ENCODE results near the gene SRGAP1.

Gene SRGAP1

GRCh38 chr12:63944034-63944579 is 99.6 kb downstream of the SRGAP1 start:
- no peaks in the 10 kb centered on the region; the same call in 1 of the 2 replicates for H3K9me3 ChIP-seq (ENCODE audit: control insufficient read depth, insufficient read depth, low read length)
- H3K27me3 ChIP-seq (ENCODE audit: control insufficient read depth, insufficient read depth, low read length): no peaks in the 10 kb centered on the region
- no peak overlapping the region for H3K27ac ChIP-seq (ENCODE audit: low read length)
- peaks cover 2% of the 10 kb centered on the region; the same call in 1 of the 2 replicates for H3K4me1 ChIP-seq (ENCODE audit: control insufficient read depth, insufficient read depth, low read length)
- WGBS (ENCODE audit: insufficient coverage, insufficient read length): no CpG with 5 or more reads among the region's 2 CpGs
- no peak overlapping the region for H3K4me3 ChIP-seq (ENCODE audit: low read length)
- no peak for DNase-seq (ENCODE audit: low read depth, low spot score)
- H3K36me3 ChIP-seq (ENCODE audit: control insufficient read depth, insufficient read depth, low read length): no peaks in the 10 kb centered on the region

- Histone ChIP-seq H3K9me3 (ENCODE audit: control insufficient read depth, insufficient read depth, low read length) (no peaks in the 10 kb centered on the region; the same call in 1 of the 2 replicates), H3K27me3 (ENCODE audit: control insufficient read depth, insufficient read depth, low read length) (no peaks in the 10 kb centered on the region), H3K27ac (ENCODE audit: low read length) (no peak overlapping the region), H3K4me1 (ENCODE audit: control insufficient read depth, insufficient read depth, low read length) (peaks cover 2% of the 10 kb centered on the region; the same call in 1 of the 2 replicates), H3K36me3 (ENCODE audit: control insufficient read depth, insufficient read depth, low read length) (no peaks in the 10 kb centered on the region), H3K4me3 (ENCODE audit: low read length) (no peak overlapping the region)
- no CpG with 5 or more reads among the region's 5 CpGs for WGBS (ENCODE audit: insufficient coverage, insufficient read length)
- DNase-seq (ENCODE audit: low read depth, low spot score): no peak
These were observed 100.2 kb downstream of the SRGAP1 start for GRCh38 chr12:63944586-63945228.

GRCh38 chr12:63945777-63946176 is 101.3 kb downstream of the SRGAP1 start:
- Histone ChIP-seq H3K9me3 (ENCODE audit: control insufficient read depth, insufficient read depth, low read length) (no peaks in the 10 kb centered on the region; the same call in 1 of the 2 replicates), H3K27ac (ENCODE audit: low read length) (no peak overlapping the region), H3K4me1 (ENCODE audit: control insufficient read depth, insufficient read depth, low read length) (no peaks in the 10 kb centered on the region), H3K27me3 (ENCODE audit: control insufficient read depth, insufficient read depth, low read length) (no peaks in the 10 kb centered on the region), H3K4me3 (ENCODE audit: low read length) (no peak overlapping the region), H3K36me3 (ENCODE audit: control insufficient read depth, insufficient read depth, low read length) (no peaks in the 10 kb centered on the region)
- no peak for DNase-seq (ENCODE audit: low read depth, low spot score)

GRCh38 chr12:63948211-63948610 is 103.7 kb downstream of the SRGAP1 start:
- Histone ChIP-seq H3K9me3 (ENCODE audit: control insufficient read depth, insufficient read depth, low read length) (no peaks in the 10 kb centered on the region; the same call in 1 of the 2 replicates), H3K27ac (ENCODE audit: low read length) (no peak overlapping the region), H3K4me3 (ENCODE audit: low read length) (no peak overlapping the region), H3K4me1 (ENCODE audit: control insufficient read depth, insufficient read depth, low read length) (no peaks in the 10 kb centered on the region), H3K36me3 (ENCODE audit: control insufficient read depth, insufficient read depth, low read length) (no peaks in the 10 kb centered on the region), H3K27me3 (ENCODE audit: control insufficient read depth, insufficient read depth, low read length) (no peaks in the 10 kb centered on the region)
- no peak for DNase-seq (ENCODE audit: low read depth, low spot score)

- WGBS (ENCODE audit: insufficient coverage, insufficient read length): no CpG with 5 or more reads among the region's 2 CpGs
- DNase-seq (ENCODE audit: low read depth, low spot score): no peak
- no peak overlapping the region for H3K4me3 ChIP-seq (ENCODE audit: low read length)
- no peaks in the 10 kb centered on the region for H3K4me1 ChIP-seq (ENCODE audit: control insufficient read depth, insufficient read depth, low read length)
- no peaks in the 10 kb centered on the region for H3K36me3 ChIP-seq (ENCODE audit: control insufficient read depth, insufficient read depth, low read length)
- H3K27ac ChIP-seq (ENCODE audit: low read length): no peak overlapping the region
- H3K9me3 ChIP-seq (ENCODE audit: control insufficient read depth, insufficient read depth, low read length): no peaks in the 10 kb centered on the region
- H3K27me3 ChIP-seq (ENCODE audit: control insufficient read depth, insufficient read depth, low read length): no peaks in the 10 kb centered on the region
These were observed 105.4 kb downstream of the SRGAP1 start for GRCh38 chr12:63949902-63950301.

- H3K4me3 ChIP-seq (ENCODE audit: low read length): no peak overlapping the region
- H3K27ac ChIP-seq (ENCODE audit: low read length): no peak overlapping the region
- H3K4me1 ChIP-seq (ENCODE audit: control insufficient read depth, insufficient read depth, low read length): no peaks in the 10 kb centered on the region
- no peak for DNase-seq (ENCODE audit: low read depth, low spot score)
- no peaks in the 10 kb centered on the region for H3K27me3 ChIP-seq (ENCODE audit: control insufficient read depth, insufficient read depth, low read length)
- no peaks in the 10 kb centered on the region for H3K36me3 ChIP-seq (ENCODE audit: control insufficient read depth, insufficient read depth, low read length)
- no peaks in the 10 kb centered on the region for H3K9me3 ChIP-seq (ENCODE audit: control insufficient read depth, insufficient read depth, low read length)
- no CpG with 5 or more reads among the region's 1 CpG for WGBS (ENCODE audit: insufficient coverage, insufficient read length)
These were observed 108.5 kb downstream of the SRGAP1 start for GRCh38 chr12:63952995-63953394.

GRCh38 chr12:63955831-63956666 is 111.5 kb downstream of the SRGAP1 start:
- no peak overlapping the region for H3K27ac ChIP-seq (ENCODE audit: low read length)
- no CpG with 5 or more reads among the region's 9 CpGs for WGBS (ENCODE audit: insufficient coverage, insufficient read length)
- no peak for DNase-seq (ENCODE audit: low read depth, low spot score)

GRCh38 chr12:63957496-63957895 is 113.0 kb downstream of the SRGAP1 start:
- Histone ChIP-seq H3K27ac (ENCODE audit: low read length) (no peak overlapping the region), H3K4me1 (ENCODE audit: control insufficient read depth, insufficient read depth, low read length) (no peaks in the 10 kb centered on the region), H3K27me3 (ENCODE audit: control insufficient read depth, insufficient read depth, low read length) (no peaks in the 10 kb centered on the region), H3K9me3 (ENCODE audit: control insufficient read depth, insufficient read depth, low read length) (no peaks in the 10 kb centered on the region), H3K4me3 (ENCODE audit: low read length) (no peak overlapping the region), H3K36me3 (ENCODE audit: control insufficient read depth, insufficient read depth, low read length) (no peaks in the 10 kb centered on the region)
- DNase-seq (ENCODE audit: low read depth, low spot score): no peak
- no CpG with 5 or more reads among the region's 5 CpGs for WGBS (ENCODE audit: insufficient coverage, insufficient read length)

More at GRCh38 chr12:63955831-63956666, 111.5 kb downstream of the SRGAP1 start:
- Histone ChIP-seq H3K27me3 (ENCODE audit: control insufficient read depth, insufficient read depth, low read length) (no peaks in the 10 kb centered on the region), H3K9me3 (ENCODE audit: control insufficient read depth, insufficient read depth, low read length) (no peaks in the 10 kb centered on the region), H3K36me3 (ENCODE audit: control insufficient read depth, insufficient read depth, low read length) (no peaks in the 10 kb centered on the region), H3K4me3 (ENCODE audit: low read length) (no peak overlapping the region), H3K4me1 (ENCODE audit: control insufficient read depth, insufficient read depth, low read length) (no peaks in the 10 kb centered on the region)

GRCh38 chr12:63958876-63959580 is 114.5 kb downstream of the SRGAP1 start:
- H3K27ac ChIP-seq (ENCODE audit: low read length): no peak overlapping the region
- no peaks in the 10 kb centered on the region for H3K4me1 ChIP-seq (ENCODE audit: control insufficient read depth, insufficient read depth, low read length)
- no peak overlapping the region for H3K4me3 ChIP-seq (ENCODE audit: low read length)
- H3K27me3 ChIP-seq (ENCODE audit: control insufficient read depth, insufficient read depth, low read length): no peaks in the 10 kb centered on the region
- no CpG with 5 or more reads among the region's 3 CpGs for WGBS (ENCODE audit: insufficient coverage, insufficient read length)
- no peak for DNase-seq (ENCODE audit: low read depth, low spot score)
- H3K9me3 ChIP-seq (ENCODE audit: control insufficient read depth, insufficient read depth, low read length): no peaks in the 10 kb centered on the region
- no peaks in the 10 kb centered on the region for H3K36me3 ChIP-seq (ENCODE audit: control insufficient read depth, insufficient read depth, low read length)

- H3K9me3 ChIP-seq (ENCODE audit: control insufficient read depth, insufficient read depth, low read length): no peaks in the 10 kb centered on the region
- no CpG with 5 or more reads among the region's 5 CpGs for WGBS (ENCODE audit: insufficient coverage, insufficient read length)
- H3K27ac ChIP-seq (ENCODE audit: low read length): no peak overlapping the region
- H3K27me3 ChIP-seq (ENCODE audit: control insufficient read depth, insufficient read depth, low read length): no peaks in the 10 kb centered on the region
- H3K36me3 ChIP-seq (ENCODE audit: control insufficient read depth, insufficient read depth, low read length): no peaks in the 10 kb centered on the region
- DNase-seq (ENCODE audit: low read depth, low spot score): no peak
- no peak overlapping the region for H3K4me3 ChIP-seq (ENCODE audit: low read length)
- H3K4me1 ChIP-seq (ENCODE audit: control insufficient read depth, insufficient read depth, low read length): no peaks in the 10 kb centered on the region
These were observed 116.5 kb downstream of the SRGAP1 start for GRCh38 chr12:63961048-63961447.
